HFF-Myc (cell line): ENCODE data around the gene VIT.

Experiments
- DNase-seq: peaks from one replicate; pipeline ENCODE4 v3.0.0-alpha.2; 2011; ENCODE audit warnings: low read depth; ENCODE audit errors: extremely low read depth
- H3K4me3 ChIP-seq: replicated peaks from 2 replicates; pipeline ENCODE4 v1.5.1; 2011; ENCODE audit warnings: low read depth, mild to moderate bottlenecking, control low read depth, low read length
- TF ChIP-seq, protein P1 (sequence below): IDR thresholded peaks from 2 replicates; pipeline ENCODE4 v1.5.1; 2012; ENCODE audit warnings: mild to moderate bottlenecking, low read depth, low read length, control low read depth; ENCODE audit errors: missing control alignments

VIT gene

GRCh38 chr2:36667931-36668330, 28.6 kb upstream of the VIT start:
- TF ChIP-seq, protein P1, sequence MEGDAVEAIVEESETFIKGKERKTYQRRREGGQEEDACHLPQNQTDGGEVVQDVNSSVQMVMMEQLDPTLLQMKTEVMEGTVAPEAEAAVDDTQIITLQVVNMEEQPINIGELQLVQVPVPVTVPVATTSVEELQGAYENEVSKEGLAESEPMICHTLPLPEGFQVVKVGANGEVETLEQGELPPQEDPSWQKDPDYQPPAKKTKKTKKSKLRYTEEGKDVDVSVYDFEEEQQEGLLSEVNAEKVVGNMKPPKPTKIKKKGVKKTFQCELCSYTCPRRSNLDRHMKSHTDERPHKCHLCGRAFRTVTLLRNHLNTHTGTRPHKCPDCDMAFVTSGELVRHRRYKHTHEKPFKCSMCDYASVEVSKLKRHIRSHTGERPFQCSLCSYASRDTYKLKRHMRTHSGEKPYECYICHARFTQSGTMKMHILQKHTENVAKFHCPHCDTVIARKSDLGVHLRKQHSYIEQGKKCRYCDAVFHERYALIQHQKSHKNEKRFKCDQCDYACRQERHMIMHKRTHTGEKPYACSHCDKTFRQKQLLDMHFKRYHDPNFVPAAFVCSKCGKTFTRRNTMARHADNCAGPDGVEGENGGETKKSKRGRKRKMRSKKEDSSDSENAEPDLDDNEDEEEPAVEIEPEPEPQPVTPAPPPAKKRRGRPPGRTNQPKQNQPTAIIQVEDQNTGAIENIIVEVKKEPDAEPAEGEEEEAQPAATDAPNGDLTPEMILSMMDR: no peak
- no peak for DNase-seq

DNA sequence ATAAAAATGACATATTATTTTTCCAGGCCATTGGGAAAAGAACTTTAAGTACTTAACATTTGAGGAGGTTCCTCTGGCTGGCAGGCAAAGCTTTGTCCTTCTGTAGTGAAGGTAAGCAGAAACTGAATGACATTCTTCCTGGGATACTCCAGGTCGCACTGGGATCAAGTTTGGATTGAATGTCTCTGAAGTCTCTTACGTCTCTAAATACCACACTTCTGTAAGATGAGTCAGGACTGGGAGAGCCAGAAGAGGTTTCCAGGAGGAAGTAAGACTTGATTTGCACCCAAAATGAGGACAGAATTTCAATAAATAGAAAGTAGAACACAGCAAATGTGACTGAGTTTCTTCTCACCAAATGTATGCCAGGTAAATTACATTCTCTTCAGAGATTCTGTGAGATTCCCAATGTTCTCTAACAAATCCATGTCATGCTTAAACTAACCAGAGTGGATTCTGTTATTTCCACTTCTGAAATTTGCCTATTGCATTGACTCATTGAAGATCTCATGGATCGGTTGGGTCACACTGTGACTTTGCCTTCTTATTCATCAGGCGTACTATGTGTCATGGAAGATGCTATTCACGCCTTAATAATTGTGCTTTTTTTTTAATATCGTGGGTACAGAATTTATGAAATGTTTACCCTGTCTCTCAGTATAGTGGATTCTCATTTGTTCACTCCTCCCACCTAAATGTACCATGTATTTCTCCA, 25.5 kb upstream of the VIT start:
- TF ChIP-seq, protein P1: no peak
- no peak overlapping the region for H3K4me3 ChIP-seq

More at GRCh38 chr2:36667931-36668330, 28.6 kb upstream of the VIT start:
- H3K4me3 ChIP-seq: no peak overlapping the region

GRCh38 chr2:36671731-36672130, 24.8 kb upstream of the VIT start:
- no peak overlapping the region for H3K4me3 ChIP-seq
- DNase-seq: no peak
- TF ChIP-seq, protein P1: no peak

More for the DNA sequence above, 25.5 kb upstream of the VIT start:
- DNase-seq: no peak

- no peak for DNase-seq
- TF ChIP-seq, protein P1: peak; percentile 46
Observed at GRCh38 chr2:36672199-36672598, 24.3 kb upstream of the VIT start.

DNA sequence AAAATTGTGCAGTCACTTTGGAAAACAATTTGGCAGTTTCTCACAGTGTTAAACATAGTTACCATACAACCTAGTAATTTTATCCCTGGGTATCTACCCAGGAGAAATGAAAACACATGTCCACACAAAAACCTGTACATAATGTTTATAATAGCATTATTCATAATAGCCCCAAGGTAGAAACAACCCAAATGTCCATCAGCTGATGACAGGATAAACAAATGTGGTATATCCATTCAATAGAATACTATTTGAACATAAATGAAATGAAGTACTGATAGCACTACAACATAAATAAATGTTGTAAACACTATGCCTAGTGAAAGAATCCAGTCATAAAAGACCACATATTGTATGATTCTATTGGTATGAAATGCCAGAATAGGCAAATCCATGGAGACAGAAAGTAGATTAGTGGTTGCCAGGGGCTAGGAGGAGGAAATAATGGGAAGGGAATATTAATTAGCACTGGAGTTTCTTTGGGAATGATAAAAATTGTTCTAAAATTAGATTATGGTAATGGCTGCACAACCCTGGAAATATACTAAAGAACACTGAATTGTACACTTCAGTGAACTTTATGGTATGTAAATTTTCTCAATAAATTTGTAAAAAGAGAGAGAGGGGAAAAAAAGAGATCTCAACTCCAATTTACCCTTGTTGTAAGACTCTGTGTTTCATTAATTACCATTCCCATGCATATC, 20.8 kb upstream of the VIT start:
- TF ChIP-seq, protein P1: no peak
- no peak for DNase-seq
- no peak overlapping the region for H3K4me3 ChIP-seq

More at GRCh38 chr2:36672199-36672598, 24.3 kb upstream of the VIT start:
- no peak overlapping the region for H3K4me3 ChIP-seq

DNA sequence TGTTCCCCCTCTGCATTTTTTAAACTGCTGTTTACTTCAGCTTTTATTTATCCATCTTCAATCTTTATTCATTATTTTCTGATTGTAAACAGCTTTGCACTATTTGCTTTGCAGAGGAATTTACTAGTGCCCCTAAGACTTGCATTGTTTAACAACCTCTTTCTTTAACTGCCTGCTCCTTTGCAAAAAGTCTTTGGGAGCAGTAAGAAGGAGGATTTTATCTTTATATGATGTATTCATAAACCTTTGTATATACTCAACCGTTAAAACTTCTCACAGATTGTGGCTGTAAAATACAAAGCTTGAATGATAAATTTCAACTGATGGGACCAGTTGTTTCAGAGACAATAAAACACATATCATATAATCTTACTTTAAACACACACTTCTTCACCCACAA, 20.1 kb upstream of the VIT start:
- no peak for DNase-seq
- no peak overlapping the region for H3K4me3 ChIP-seq
- TF ChIP-seq, protein P1: no peak
